Vagina (tissue), 2 donors: ENCODE measurements around the gene KAZN.

Source experiments
- CTCF ChIP-seq, 3 experiments: fragments of 450-650 bp in 2 of 3; fragments of 200-600 bp in 1 of 3; sonication (generic) in 1 of 3; IDR thresholded peaks; one replicate each; pipeline ENCODE4 v1.5.1; 2017 to 2019; ENCODE audit warnings: antibody characterized with exemption in 3 of 3, mild to moderate bottlenecking in 2 of 3, moderate library complexity in 2 of 3
- POLR2AphosphoS5 ChIP-seq, 2 donors: sonication (generic); formaldehyde crosslinking; IDR thresholded peaks; one replicate each; pipeline ENCODE4 v1.9.0; 2017; ENCODE audit warnings: antibody characterized with exemption in 2 of 2, mild to moderate bottlenecking in 2 of 2, low read depth in 1 of 2; ENCODE audit not compliant: insufficient read depth in 1 of 2

GRCh38 chr1:15007368-15007767, 408.9 kb downstream of the KAZN start:
- no peak for TF ChIP-seq POLR2AphosphoS5 (IDR thresholded peaks at IDR 0.05; ENCODE audit: insufficient read depth in 1 of 2, low read depth in 1 of 2)
- TF ChIP-seq CTCF (IDR thresholded peaks at IDR 0.05): no peak
